Measurements from ENCODE around the gene ABHD17B. TPM values are rescaled to one million over a fixed set of nuclear protein-coding genes. Genes with fewer than 3 reads are reported as not detected.

The ABHD17B gene
- polyA plus RNA-seq, 1 experiment = 9.0 TPM

DNA sequence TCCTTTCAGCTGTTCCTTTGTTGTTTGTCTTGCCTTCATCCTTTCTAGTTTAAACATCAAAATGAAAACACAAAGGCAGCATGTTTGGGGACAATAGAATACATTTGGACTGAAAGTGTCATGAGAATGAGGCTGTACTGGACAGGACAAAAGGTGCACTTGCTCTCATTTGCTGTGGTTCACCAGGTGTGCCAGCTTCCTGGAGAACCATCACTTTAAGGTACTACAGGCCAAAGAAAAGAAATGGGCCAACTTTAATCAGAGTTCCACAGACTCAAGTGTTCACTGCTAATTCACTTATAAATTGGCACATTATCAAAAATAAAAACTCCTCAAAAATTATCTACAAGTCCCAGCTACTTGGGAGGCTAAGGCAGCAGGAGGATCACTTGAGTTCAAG lies 53.8 kb downstream of the ABHD17B start:
- ChIA-PET POLR2A (no interaction called here), CTCF (interaction anchor here (1.7 kb wide), 1 partner anchor 9 kb away, joined by 5 read pairs; no protein-coding TSS in a partner anchor)
- no peak overlapping the region for H3K4me3 ChIP-seq (ENCODE audit: low read depth, low read length)
- TF ChIP-seq CTCF (IDR thresholded peaks at IDR 0.05; ENCODE audit: insufficient read depth, low read depth, low read length) = no peak
- no peaks in the 10 kb centered on the region for H3K27me3 ChIP-seq (ENCODE audit: control insufficient read depth, insufficient read depth, low read length)
- H3K36me3 ChIP-seq (ENCODE audit: control insufficient read depth, insufficient read depth, low read length) = no peaks in the 10 kb centered on the region
- no peak for DNase-seq (ENCODE audit: low read depth)

- Histone ChIP-seq H3K27me3 (ENCODE audit: control insufficient read depth, insufficient read depth, low read length) (no peaks in the 10 kb centered on the region), H3K36me3 (ENCODE audit: control insufficient read depth, insufficient read depth, low read length) (no peaks in the 10 kb centered on the region), H3K4me3 (ENCODE audit: low read depth, low read length) (no peak overlapping the region)
- no peak for TF ChIP-seq CTCF (IDR thresholded peaks at IDR 0.05; ENCODE audit: insufficient read depth, low read depth, low read length)
- ChIA-PET CTCF (no interaction called here), POLR2A (no interaction called here)
- DNase-seq (ENCODE audit: low read depth) = no peak
Measured at GRCh38 chr9:71854811-71855210, 56.2 kb downstream of the ABHD17B start.

DNA sequence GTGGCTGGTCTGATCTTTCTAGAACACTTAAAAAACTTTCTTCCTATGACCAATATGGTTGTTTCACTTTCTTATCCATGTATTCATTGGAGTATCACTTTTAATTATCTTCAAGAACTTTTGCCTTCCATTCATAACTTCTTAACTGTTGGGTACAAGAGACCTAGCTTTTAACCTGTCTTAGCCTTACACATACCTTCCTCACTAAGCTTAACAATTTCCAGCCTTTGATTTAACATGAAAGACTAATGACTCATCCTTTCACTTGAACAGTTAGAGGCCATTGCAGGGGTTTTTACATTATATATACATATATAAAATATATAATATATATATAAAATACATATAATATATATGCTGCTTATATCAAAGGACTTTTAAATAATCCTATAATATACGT lies 57.9 kb downstream of the ABHD17B start:
- Histone ChIP-seq H3K4me3 (ENCODE audit: low read depth, low read length) (no peak overlapping the region), H3K36me3 (ENCODE audit: control insufficient read depth, insufficient read depth, low read length) (no peaks in the 10 kb centered on the region), H3K27me3 (ENCODE audit: control insufficient read depth, insufficient read depth, low read length) (no peaks in the 10 kb centered on the region)
- CTCF ChIA-PET = interaction anchor here (1.0 kb wide), 1 partner anchor 16 kb away, joined by 3 read pairs; no protein-coding TSS in a partner anchor
- POLR2A ChIA-PET = no interaction called here
- TF ChIP-seq CTCF (IDR thresholded peaks at IDR 0.05; ENCODE audit: insufficient read depth, low read depth, low read length) = no peak
- no peak for DNase-seq (ENCODE audit: low read depth)

DNA sequence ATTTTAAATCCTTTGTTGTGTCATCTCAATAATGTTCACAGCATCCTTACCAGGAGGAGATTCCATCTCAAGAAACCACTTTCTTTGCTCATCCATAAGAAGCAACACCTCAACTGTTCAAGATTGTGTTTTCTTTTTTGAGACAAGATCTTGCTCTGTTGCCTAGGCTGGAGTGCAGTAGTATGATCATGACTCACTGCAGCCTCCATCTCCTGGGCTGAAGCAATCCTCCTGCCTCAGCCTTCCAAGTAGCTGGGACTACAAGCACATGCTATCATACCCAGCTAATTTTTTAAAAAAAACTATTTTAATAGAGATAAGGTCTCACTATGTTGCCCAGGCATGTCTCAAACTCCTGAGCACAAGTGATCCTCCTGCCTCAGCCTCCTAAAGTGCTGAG lies 60.0 kb downstream of the ABHD17B start:
- POLR2A ChIA-PET = no interaction called here
- no peak for DNase-seq (ENCODE audit: low read depth)
- TF ChIP-seq CTCF (IDR thresholded peaks at IDR 0.05; ENCODE audit: insufficient read depth, low read depth, low read length) = no peak
- H3K4me3 ChIP-seq (ENCODE audit: low read depth, low read length) = no peak overlapping the region
- CTCF ChIA-PET = no interaction called here
- no peaks in the 10 kb centered on the region for H3K36me3 ChIP-seq (ENCODE audit: control insufficient read depth, insufficient read depth, low read length)
- H3K27me3 ChIP-seq (ENCODE audit: control insufficient read depth, insufficient read depth, low read length) = no peaks in the 10 kb centered on the region

- DNase-seq (ENCODE audit: low read depth) = no peak
Measured at GRCh38 chr9:71847892-71848291, 63.1 kb downstream of the ABHD17B start.

More at GRCh38 chr9:71847892-71848291, 63.1 kb downstream of the ABHD17B start:
- no peak for TF ChIP-seq CTCF (IDR thresholded peaks at IDR 0.05; ENCODE audit: insufficient read depth, low read depth, low read length)
- POLR2A ChIA-PET = no interaction called here
- Histone ChIP-seq H3K27me3 (ENCODE audit: control insufficient read depth, insufficient read depth, low read length) (no peaks in the 10 kb centered on the region), H3K4me3 (ENCODE audit: low read depth, low read length) (no peak overlapping the region), H3K36me3 (ENCODE audit: control insufficient read depth, insufficient read depth, low read length) (no peaks in the 10 kb centered on the region)
- CTCF ChIA-PET = interaction anchor here (1.3 kb wide), 1 partner anchor 10 kb away, joined by 5 read pairs; no protein-coding TSS in a partner anchor

Data from BJ (cell line).